ENCODE measurements around the gene DPYSL3.

GRCh38 chr5:147344861-147345260 lies 165.0 kb downstream of the DPYSL3 start:
- TF ChIP-seq SUZ12 (IDR thresholded peaks at IDR 0.05) (no peak), PKNOX1 (IDR thresholded peaks at IDR 0.05) (no peak)
